H1 (cell line): ENCODE measurements around the gene NLGN4Y. TPM values are rescaled to one million over a fixed set of nuclear protein-coding genes. Genes with fewer than 3 reads are reported as not detected.

Experiments
- CTCF ChIA-PET: fragments of 300-600 bp; sonication (Branson Sonifier 250); formaldehyde crosslinking; loops from one replicate; lab custom pipeline; 2021; ENCODE audit not compliant: partially characterized antibody; lab: Charles Lee
- POLR2A ChIA-PET: fragments of 300-600 bp; sonication (Branson Sonifier 250); formaldehyde crosslinking; loops from one replicate; lab custom pipeline; 2021; ENCODE audit warnings: inconsistent platforms; ENCODE audit not compliant: partially characterized antibody; lab: Charles Lee
- DNase-seq, 2 experiments: peaks; one replicate each; pipeline versions ENCODE4 v3.0.0 to v3.0.0-alpha.2; 2010 to 2022; ENCODE audit warnings: low spot score in 2 of 2, low read depth in 1 of 2, mixed read lengths in 1 of 2
- FAIRE-seq: peaks from 2 replicates; lab custom pipeline; 2011; peaks lifted over from hg19 to GRCh38; lab: Jason Lieb, UNC
- H2AFZ ChIP-seq: 2 replicates; pipeline ENCODE4 v1.8.1; 2012; ENCODE audit warnings: low read length, inconsistent platforms
- H2AK5ac ChIP-seq: 2 replicates; pipeline ENCODE4 v1.6.1; 2013; ENCODE audit warnings: low read depth, low read length
- H2BK120ac ChIP-seq: replicated peaks from 2 replicates; pipeline ENCODE3; 2013; ENCODE audit warnings: low read depth, low read length, inconsistent platforms
- H2BK12ac ChIP-seq: 2 replicates; pipeline ENCODE4 v1.6.1; 2013; ENCODE audit warnings: low read depth, low read length
- H2BK15ac ChIP-seq: 2 replicates; pipeline ENCODE4 v1.6.1; 2013; ENCODE audit warnings: low read length
- H2BK20ac ChIP-seq: 2 replicates; pipeline ENCODE4 v1.6.1; 2013; ENCODE audit warnings: low read length
- H2BK5ac ChIP-seq: 2 replicates; pipeline ENCODE4 v1.6.1; 2013; ENCODE audit warnings: low read depth, low read length
- H3K14ac ChIP-seq: 2 replicates; pipeline ENCODE4 v1.6.1; 2013; ENCODE audit warnings: inconsistent platforms; ENCODE audit not compliant: insufficient read length
- H3K18ac ChIP-seq: 2 replicates; pipeline ENCODE4 v1.6.1; 2013; ENCODE audit warnings: low read length; ENCODE audit errors: extremely low read depth
- H3K23ac ChIP-seq: 2 replicates; pipeline ENCODE4 v1.6.1; 2013; ENCODE audit warnings: inconsistent platforms; ENCODE audit not compliant: insufficient read length
- H3K23me2 ChIP-seq: 2 replicates; pipeline ENCODE4 v1.6.1; 2013; ENCODE audit warnings: low read depth, low read length
- H3K27ac ChIP-seq: 2 replicates; pipeline ENCODE4 v1.6.1; 2011; ENCODE audit warnings: low read depth, low read length, inconsistent platforms
- H3K27me3 ChIP-seq, 4 experiments: replicated peaks in 1 of 4; 1 replicate in 1 of 4; 2 replicates in 3 of 4; pipeline versions ENCODE4 v1.6.1 to v1.8.1; 2011 to 2013; ENCODE audit warnings: low read length in 3 of 4, mild to moderate bottlenecking in 3 of 4, inconsistent platforms in 2 of 4, mixed read lengths in 2 of 4, moderate library complexity in 1 of 4; ENCODE audit not compliant: control insufficient read depth in 3 of 4, insufficient read depth in 3 of 4; ENCODE audit errors: extremely low read depth in 1 of 4
- H3K36me3 ChIP-seq, 4 experiments: 2 replicates each; pipeline versions ENCODE4 v1.6.1 to v1.8.1; 2011 to 2013; ENCODE audit warnings: mild to moderate bottlenecking in 4 of 4, low read length in 3 of 4, moderate library complexity in 2 of 4, control low read depth in 1 of 4, inconsistent platforms in 1 of 4; ENCODE audit not compliant: insufficient read depth in 4 of 4, control insufficient read depth in 2 of 4
- H3K4ac ChIP-seq: replicated peaks from 2 replicates; pipeline ENCODE3; 2013; ENCODE audit warnings: low read length, low read depth, mixed read lengths, inconsistent platforms; ENCODE audit not compliant: insufficient read length
- H3K4me1 ChIP-seq, 4 experiments: replicated peaks in 1 of 4; 1 replicate in 1 of 4; 2 replicates in 3 of 4; pipeline versions ENCODE4 v1.6.1 to v1.8.1; 2011 to 2013; ENCODE audit warnings: low read length in 3 of 4, inconsistent platforms in 2 of 4, mixed read lengths in 1 of 4; ENCODE audit not compliant: insufficient read depth in 4 of 4, control insufficient read depth in 3 of 4
- H3K4me2 ChIP-seq, 2 experiments: 2 replicates each; pipeline versions ENCODE4 v1.6.1 to v1.8.1; 2011 to 2013; ENCODE audit warnings: low read depth in 2 of 2, low read length in 2 of 2, control low read depth in 1 of 2, inconsistent platforms in 1 of 2, mild to moderate bottlenecking in 1 of 2; ENCODE audit not compliant: insufficient read depth in 1 of 2
- H3K4me3 ChIP-seq, 4 experiments: fragments of 200-600, 300-600 bp in 1 of 4; sonication (generic), shearing (Covaris generic), sonication (Bioruptor Twin) in 1 of 4; 2 replicates each; pipeline versions ENCODE4 v1.5.1 to v1.8.1; 2011 to 2016; ENCODE audit warnings: low read length in 4 of 4, low read depth in 3 of 4, control low read depth in 2 of 4, inconsistent platforms in 2 of 4, mild to moderate bottlenecking in 2 of 4, mixed read lengths in 1 of 4, moderate library complexity in 1 of 4; ENCODE audit not compliant: insufficient read depth in 2 of 4; ENCODE audit errors: extremely low read depth in 1 of 4
- H3K56ac ChIP-seq: replicated peaks from 2 replicates; pipeline ENCODE3; 2013; ENCODE audit warnings: low read depth, mild to moderate bottlenecking, mixed read lengths, low read length, inconsistent platforms; ENCODE audit not compliant: insufficient read length
- H3K79me1 ChIP-seq: 2 replicates; pipeline ENCODE4 v1.6.1; 2013; ENCODE audit warnings: low read depth, low read length, control low read depth
- H3K79me2 ChIP-seq, 2 experiments: 2 replicates each; pipeline versions ENCODE4 v1.6.1 to v1.8.1; 2012 to 2013; ENCODE audit warnings: low read length in 2 of 2, mild to moderate bottlenecking in 2 of 2, inconsistent platforms in 1 of 2; ENCODE audit not compliant: insufficient read depth in 2 of 2, control insufficient read depth in 1 of 2
- H3K9ac ChIP-seq, 4 experiments: replicated peaks in 1 of 4; 1 replicate in 1 of 4; 2 replicates in 3 of 4; pipeline versions ENCODE4 v1.6.1 to v1.8.1; 2011 to 2013; ENCODE audit warnings: low read depth in 3 of 4, low read length in 3 of 4, control low read depth in 2 of 4, mild to moderate bottlenecking in 2 of 4, moderate library complexity in 2 of 4, inconsistent platforms in 1 of 4; ENCODE audit errors: extremely low read depth in 1 of 4
- H3K9me3 ChIP-seq, 2 experiments: 2 replicates each; pipeline versions ENCODE4 v1.6.1 to v1.8.1; 2012 to 2013; ENCODE audit warnings: mild to moderate bottlenecking in 2 of 2, moderate library complexity in 2 of 2, control low read depth in 1 of 2, inconsistent platforms in 1 of 2, low read depth in 1 of 2, low read length in 1 of 2, mixed read lengths in 1 of 2; ENCODE audit not compliant: insufficient read depth in 2 of 2
- H4K20me1 ChIP-seq, 2 experiments: replicated peaks in 1 of 2; 2 replicates each; pipeline versions ENCODE3 to v1.8.1; 2011 to 2013; ENCODE audit warnings: inconsistent platforms in 2 of 2, low read length in 2 of 2, mild to moderate bottlenecking in 1 of 2; ENCODE audit not compliant: insufficient read depth in 2 of 2, control insufficient read depth in 1 of 2
- H4K5ac ChIP-seq: 2 replicates; pipeline ENCODE4 v1.6.1; 2013; ENCODE audit warnings: low read length, low read depth, mixed read lengths, inconsistent platforms; ENCODE audit not compliant: insufficient read length
- H4K8ac ChIP-seq: 2 replicates; pipeline ENCODE4 v1.8.0; 2013; ENCODE audit warnings: mild to moderate bottlenecking, moderate library complexity, low read length, inconsistent platforms; ENCODE audit not compliant: insufficient read depth; ENCODE audit errors: extremely low read depth
- H4K91ac ChIP-seq: replicated peaks from 2 replicates; pipeline ENCODE3; 2013; ENCODE audit warnings: low read length, mixed read lengths, inconsistent platforms; ENCODE audit not compliant: insufficient read length
- BACH1 ChIP-seq: IDR thresholded peaks from 2 replicates; pipeline ENCODE4 v1.6.1; 2012; ENCODE audit warnings: low read length, improper control_type of control experiment
- BRCA1 ChIP-seq: IDR thresholded peaks from 2 replicates; pipeline ENCODE4 v1.6.1; 2012; ENCODE audit warnings: low read depth, low read length, improper control_type of control experiment
- FOSL1 ChIP-seq: IDR thresholded peaks from 2 replicates; pipeline ENCODE4 v1.6.1; 2011; ENCODE audit warnings: mild to moderate bottlenecking, low read depth, low read length, moderate library complexity; ENCODE audit not compliant: insufficient read depth
- MAFK ChIP-seq: IDR thresholded peaks from 2 replicates; pipeline ENCODE4 v1.6.1; 2012; ENCODE audit warnings: low read depth, mild to moderate bottlenecking, improper control_type of control experiment, low read length
- POLR2AphosphoS5 ChIP-seq: IDR thresholded peaks from 2 replicates; pipeline ENCODE4 v1.6.1; 2011; ENCODE audit warnings: low read depth, low read length
- RNF2 ChIP-seq: fragments of 200-900, 300-1000 bp; sonication (generic); IDR thresholded peaks from 2 replicates; pipeline ENCODE4 v1.7.1; 2016; ENCODE audit warnings: borderline replicate concordance, low read depth, mild to moderate bottlenecking, antibody characterized with exemption, low read length; ENCODE audit not compliant: poor library complexity, severe bottlenecking; ENCODE audit errors: missing control alignments
- SUZ12 ChIP-seq: fragments of 200-600 bp; sonication (generic); IDR thresholded peaks from 2 replicates; pipeline ENCODE4 v1.6.1; 2012; ENCODE audit warnings: mild to moderate bottlenecking, inconsistent platforms, low read length, moderate library complexity, mixed read lengths
- ZNF274 ChIP-seq: IDR thresholded peaks from 2 replicates; pipeline ENCODE4 v1.7.0; 2012; ENCODE audit warnings: low read length, borderline replicate concordance; ENCODE audit errors: extremely low read depth
- WGBS, 2 experiments: shearing (Covaris generic) in 1 of 2; methylation state at CpG; one replicate each; pipeline versions ENCODE4 v1.1.6 to v1.1.7; 2013 to 2015; ENCODE audit warnings: low lambda C conversion rate in 2 of 2, mixed read lengths in 2 of 2, inconsistent platforms in 1 of 2, low coverage in 1 of 2, missing lambda C conversion rate in 1 of 2; ENCODE audit not compliant: insufficient replicate concordance in 2 of 2, insufficient coverage in 1 of 2, insufficient read length in 1 of 2; ENCODE audit errors: extremely low coverage in 1 of 2, missing lambda C conversion rate in 1 of 2; 5-methylcytosine and 5-hydroxymethylcytosine counted together
- polyA plus RNA-seq, 7 experiments: library from polyadenylated mRNA; depleted of rRNA in 3 of 7; stranded (reverse) in 5 of 7; unstranded in 2 of 7; fragments of >200 nt in 5 of 7; fragments of 200-250 nt in 2 of 7; gene quantifications; 1 replicate in 5 of 7; 2 replicates in 1 of 7; 4 replicates in 1 of 7; pipeline versions ENCODE4 v1.2.1 to v1.2.3, GENCODE V29; 2011 to 2013; ENCODE audit warnings: missing spikeins in 2 of 7, mixed read lengths in 2 of 7
- total RNA-seq: library from RNA; stranded (reverse); fragmentation: NEBNext Ultra II Directional; extraction: Animal tissue kit (Norgen Biotek cat#: 25700); gene quantifications from 2 replicates; pipeline ENCODE4 v1.2.1, GENCODE V29; 2021
- TF ChIP-seq, protein P1 (sequence below): IDR thresholded peaks from 2 replicates; pipeline ENCODE4 v1.6.1; 2012; ENCODE audit warnings: low read length, inconsistent platforms

The NLGN4Y gene
- total and polyA plus RNA-seq, 2 of the 8 experiments (the other 6 are each of a cell fraction or from before 2014, with no cell fraction given): 35.7 to 51.3 TPM

DNA sequence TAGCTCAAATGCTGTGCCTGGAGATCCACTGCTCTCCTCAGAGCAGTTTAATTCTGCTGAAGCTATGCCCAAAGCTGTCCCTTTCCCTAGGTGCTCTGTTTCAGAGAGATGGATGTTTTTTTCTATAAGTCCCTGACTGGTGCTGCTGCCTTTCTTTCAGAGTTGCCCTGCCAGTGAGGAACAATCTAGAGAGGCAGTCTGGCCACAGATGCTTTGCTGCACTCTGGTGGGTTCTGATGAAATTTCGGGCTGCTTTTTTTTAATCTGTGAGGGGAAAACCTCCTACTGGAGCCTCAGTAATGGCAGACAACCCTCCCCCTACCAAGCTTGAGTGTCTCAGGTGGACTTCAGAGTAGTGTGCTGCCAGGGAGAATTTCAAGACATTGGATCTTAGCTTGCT, 93.3 kb downstream of the NLGN4Y start:
- no peaks in the 10 kb centered on the region for H3K79me1 ChIP-seq
- FAIRE-seq: no peak
- no peaks in the 10 kb centered on the region for H3K27me3 ChIP-seq
- H3K4me3 ChIP-seq: no peak overlapping the region
- H3K4ac ChIP-seq: no peak overlapping the region
- CTCF ChIA-PET: interaction anchor here (2.0 kb wide), 1 partner anchor 15 kb away, joined by 5 read pairs; no protein-coding TSS in a partner anchor
- no peak for DNase-seq
- H3K23me2 ChIP-seq: no peaks in the 10 kb centered on the region
- no peak overlapping the region for H3K18ac ChIP-seq
- H2BK12ac ChIP-seq: no peak overlapping the region
- peaks cover 0 to 8% (median 0%) of the 10 kb centered on the region in 4 experiments; a peak in 3 of 8 replicates for H3K36me3 ChIP-seq
- H2BK120ac ChIP-seq: no peak overlapping the region
- H3K56ac ChIP-seq: no peak overlapping the region
- WGBS, 2 experiments: 88% methylated on average over 1 of the region's 1 CpG; no CpG with 5 or more reads in 1 of the 2 experiments
- no peak overlapping the region for H4K91ac ChIP-seq
- no peak overlapping the region for H3K23ac ChIP-seq
- H2BK15ac ChIP-seq: no peak overlapping the region
- H2BK5ac ChIP-seq: no peak overlapping the region
- H2BK20ac ChIP-seq: no peak overlapping the region
- no peaks in the 10 kb centered on the region for H3K4me1 ChIP-seq
- H3K79me2 ChIP-seq: peaks cover 0 to 88% of the 10 kb centered on the region in 2 experiments; a peak in 2 of 4 replicates
- H3K27ac ChIP-seq: no peak overlapping the region
- H4K8ac ChIP-seq: no peak overlapping the region
- H2AFZ ChIP-seq: no peak overlapping the region
- no peaks in the 10 kb centered on the region for H3K9me3 ChIP-seq
- H4K20me1 ChIP-seq: peaks cover 0 to 1% of the 10 kb centered on the region in 2 experiments
- POLR2A ChIA-PET: no interaction called here
- no peak overlapping the region for H4K5ac ChIP-seq
- H2AK5ac ChIP-seq: no peak overlapping the region
- no peak overlapping the region for H3K14ac ChIP-seq
- no peak overlapping the region for H3K4me2 ChIP-seq
- H3K9ac ChIP-seq: no peak overlapping the region
- TF ChIP-seq ZNF274 (no peak), MAFK (no peak), FOSL1 (no peak), SUZ12 (no peak), POLR2AphosphoS5 (no peak), RNF2 (no peak), BACH1 (no peak), BRCA1 (no peak)
- TF ChIP-seq, protein P1, sequence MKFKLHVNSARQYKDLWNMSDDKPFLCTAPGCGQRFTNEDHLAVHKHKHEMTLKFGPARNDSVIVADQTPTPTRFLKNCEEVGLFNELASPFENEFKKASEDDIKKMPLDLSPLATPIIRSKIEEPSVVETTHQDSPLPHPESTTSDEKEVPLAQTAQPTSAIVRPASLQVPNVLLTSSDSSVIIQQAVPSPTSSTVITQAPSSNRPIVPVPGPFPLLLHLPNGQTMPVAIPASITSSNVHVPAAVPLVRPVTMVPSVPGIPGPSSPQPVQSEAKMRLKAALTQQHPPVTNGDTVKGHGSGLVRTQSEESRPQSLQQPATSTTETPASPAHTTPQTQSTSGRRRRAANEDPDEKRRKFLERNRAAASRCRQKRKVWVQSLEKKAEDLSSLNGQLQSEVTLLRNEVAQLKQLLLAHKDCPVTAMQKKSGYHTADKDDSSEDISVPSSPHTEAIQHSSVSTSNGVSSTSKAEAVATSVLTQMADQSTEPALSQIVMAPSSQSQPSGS: no peak
